Fibroblast of lung (primary cell): ENCODE results near the gene CCDC57. TPM values are rescaled to one million over a fixed set of nuclear protein-coding genes. Genes with fewer than 3 reads are reported as not detected.

Experiments
- DNase-seq, 2 donors: peaks; one replicate each; pipeline versions ENCODE4 v3.0.0 to v3.0.0-alpha.2; 2010; ENCODE audit warnings: low read depth in 2 of 2
- H2AFZ ChIP-seq: 2 replicates; pipeline ENCODE4 v1.5.1; 2012; ENCODE audit warnings: low read length, control low read depth, inconsistent platforms
- H3K27ac ChIP-seq: 2 replicates; pipeline ENCODE4 v1.5.1; 2011; ENCODE audit warnings: low read length, control low read depth; ENCODE audit not compliant: insufficient read depth
- H3K27me3 ChIP-seq: 2 replicates; pipeline ENCODE4 v1.5.1; 2011; ENCODE audit warnings: mild to moderate bottlenecking, low read length; ENCODE audit not compliant: control insufficient read depth, insufficient read depth
- H3K36me3 ChIP-seq: 2 replicates; pipeline ENCODE4 v1.5.1; 2011; ENCODE audit warnings: low read length; ENCODE audit not compliant: control insufficient read depth, insufficient read depth
- H3K4me1 ChIP-seq: 2 replicates; pipeline ENCODE4 v1.5.1; 2011; ENCODE audit warnings: low read length; ENCODE audit not compliant: control insufficient read depth, insufficient read depth; ENCODE audit errors: extremely low read depth
- H3K4me2 ChIP-seq: 2 replicates; pipeline ENCODE4 v1.5.1; 2011; ENCODE audit warnings: low read length, control low read depth; ENCODE audit not compliant: insufficient read depth; ENCODE audit errors: extremely low read depth
- H3K4me3 ChIP-seq, 4 experiments: fragments of 200-600 bp in 1 of 4; sonication (generic) in 1 of 4; replicated peaks in 1 of 4; 2 replicates each; pipeline ENCODE4 v1.5.1; 2011 to 2016; ENCODE audit warnings: low read length in 4 of 4, low read depth in 3 of 4, mild to moderate bottlenecking in 3 of 4, control low read depth in 2 of 4, inconsistent platforms in 1 of 4, mixed read lengths in 1 of 4; ENCODE audit not compliant: insufficient read depth in 1 of 4; ENCODE audit errors: control extremely low read depth in 1 of 4
- H3K79me2 ChIP-seq: 2 replicates; pipeline ENCODE4 v1.5.1; 2012; ENCODE audit warnings: mild to moderate bottlenecking, low read length, inconsistent platforms; ENCODE audit not compliant: control insufficient read depth, insufficient read depth
- H3K9ac ChIP-seq: 2 replicates; pipeline ENCODE4 v1.5.1; 2011; ENCODE audit warnings: mild to moderate bottlenecking, low read length, control low read depth; ENCODE audit not compliant: insufficient read depth
- H3K9me3 ChIP-seq: 2 replicates; pipeline ENCODE4 v1.5.1; 2012; ENCODE audit warnings: low read depth, low read length; ENCODE audit not compliant: control insufficient read depth, insufficient read depth
- H4K20me1 ChIP-seq: 2 replicates; pipeline ENCODE4 v1.5.1; 2011; ENCODE audit warnings: low read length; ENCODE audit not compliant: control insufficient read depth, insufficient read depth; ENCODE audit errors: extremely low read depth
- EZH2 ChIP-seq: IDR thresholded peaks from 2 replicates; pipeline ENCODE4 v1.5.1; 2012; ENCODE audit warnings: low read length, control low read depth, mild to moderate bottlenecking; ENCODE audit errors: missing control alignments
- polyA plus RNA-seq, 2 donors: library from polyadenylated mRNA; depleted of rRNA in 1 of 2; stranded (reverse) in 1 of 2; unstranded in 1 of 2; fragments of >200 nt; gene quantifications; 2 replicates each; pipeline ENCODE4 v1.2.1, GENCODE V29; 2011 to 2012; ENCODE audit warnings: missing spikeins in 1 of 2
- total RNA-seq: library from RNA; depleted of rRNA; stranded (reverse); fragments of >200 nt; gene quantifications from 2 replicates; pipeline ENCODE4 v1.2.1, GENCODE V29; 2014
- TF ChIP-seq, protein P1 (sequence below), 2 donors: IDR thresholded peaks in 1 of 2; conservative IDR thresholded peaks in 1 of 2; 1 replicate in 1 of 2; 2 replicates in 1 of 2; pipeline ENCODE4 v1.5.1; 2011 to 2012; ENCODE audit warnings: low read length in 2 of 2, control low read depth in 1 of 2, inconsistent platforms in 1 of 2, low read depth in 1 of 2, mild to moderate bottlenecking in 1 of 2

The CCDC57 gene
- total and polyA plus RNA-seq, 2 donors (not counting 1 experiment from before 2014, with no cell fraction given): 7.1 to 10.1 TPM

DNA sequence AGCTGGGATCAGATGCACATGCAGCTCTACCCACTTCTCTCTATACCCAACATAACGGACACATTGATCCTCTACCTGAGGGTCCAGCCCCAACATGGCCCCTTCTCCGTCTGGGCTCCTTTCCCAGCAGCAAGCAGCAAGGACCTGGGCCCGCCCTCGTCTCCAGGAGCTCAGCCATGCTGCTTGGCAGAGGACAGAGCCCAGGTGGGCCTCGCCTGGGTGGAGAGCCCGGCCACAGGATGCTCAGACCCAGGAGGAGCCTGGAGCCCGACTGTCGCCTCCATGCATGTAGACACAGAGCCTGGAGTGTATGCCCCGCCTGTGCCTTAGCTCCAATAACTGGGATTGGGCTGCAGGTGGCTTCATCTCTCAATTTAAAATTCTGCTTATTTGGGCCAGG is 57.0 kb downstream of the CCDC57 start:
- H3K27me3 ChIP-seq: no peaks in the 10 kb centered on the region
- H3K9me3 ChIP-seq: no peaks in the 10 kb centered on the region
- no peak overlapping the region for H3K4me3 ChIP-seq
- no peak overlapping the region for H3K9ac ChIP-seq
- no peak overlapping the region for H3K27ac ChIP-seq
- H4K20me1 ChIP-seq: no peaks in the 10 kb centered on the region
- no peaks in the 10 kb centered on the region for H3K4me1 ChIP-seq
- no peak overlapping the region for H2AFZ ChIP-seq
- no peak for TF ChIP-seq EZH2
- TF ChIP-seq, protein P1, sequence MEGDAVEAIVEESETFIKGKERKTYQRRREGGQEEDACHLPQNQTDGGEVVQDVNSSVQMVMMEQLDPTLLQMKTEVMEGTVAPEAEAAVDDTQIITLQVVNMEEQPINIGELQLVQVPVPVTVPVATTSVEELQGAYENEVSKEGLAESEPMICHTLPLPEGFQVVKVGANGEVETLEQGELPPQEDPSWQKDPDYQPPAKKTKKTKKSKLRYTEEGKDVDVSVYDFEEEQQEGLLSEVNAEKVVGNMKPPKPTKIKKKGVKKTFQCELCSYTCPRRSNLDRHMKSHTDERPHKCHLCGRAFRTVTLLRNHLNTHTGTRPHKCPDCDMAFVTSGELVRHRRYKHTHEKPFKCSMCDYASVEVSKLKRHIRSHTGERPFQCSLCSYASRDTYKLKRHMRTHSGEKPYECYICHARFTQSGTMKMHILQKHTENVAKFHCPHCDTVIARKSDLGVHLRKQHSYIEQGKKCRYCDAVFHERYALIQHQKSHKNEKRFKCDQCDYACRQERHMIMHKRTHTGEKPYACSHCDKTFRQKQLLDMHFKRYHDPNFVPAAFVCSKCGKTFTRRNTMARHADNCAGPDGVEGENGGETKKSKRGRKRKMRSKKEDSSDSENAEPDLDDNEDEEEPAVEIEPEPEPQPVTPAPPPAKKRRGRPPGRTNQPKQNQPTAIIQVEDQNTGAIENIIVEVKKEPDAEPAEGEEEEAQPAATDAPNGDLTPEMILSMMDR (conservative IDR thresholded peaks at IDR 0.05 in 1 of 2, IDR thresholded peaks at IDR 0.05 in 1 of 2; ENCODE audit: low read depth in 1 of 2, low read length in 2 of 2): no peak
- no peaks in the 10 kb centered on the region for H3K79me2 ChIP-seq
- no peak for DNase-seq
- no peak overlapping the region for H3K4me2 ChIP-seq
- peaks cover 10% of the 10 kb centered on the region for H3K36me3 ChIP-seq

DNA sequence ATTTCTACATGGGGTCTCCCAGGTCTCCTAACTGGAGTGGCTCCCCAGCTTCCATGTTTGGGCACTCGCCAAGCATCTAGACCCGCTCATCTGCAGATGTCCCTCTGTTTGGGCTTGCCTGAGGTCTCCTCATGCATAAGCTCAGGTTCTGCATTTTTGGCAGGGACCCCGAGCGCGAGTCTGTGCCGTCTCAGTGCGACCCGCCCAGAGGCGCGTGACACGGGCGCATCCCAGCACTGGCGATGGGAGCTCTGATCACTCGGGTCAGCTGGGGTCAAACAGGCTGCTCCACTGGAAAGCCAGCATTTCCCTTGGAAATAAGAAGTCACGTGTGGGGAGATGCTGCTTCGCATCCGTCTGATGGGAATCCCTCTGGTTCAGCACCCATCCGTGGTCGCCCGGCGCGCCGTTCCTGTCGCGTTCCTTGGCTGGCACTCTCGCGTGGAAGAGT is 57.7 kb downstream of the CCDC57 start:
- H3K9ac ChIP-seq: no peak overlapping the region
- no peaks in the 10 kb centered on the region for H3K4me1 ChIP-seq
- peaks cover 10% of the 10 kb centered on the region for H3K36me3 ChIP-seq
- H3K4me2 ChIP-seq: no peak overlapping the region
- H4K20me1 ChIP-seq: no peaks in the 10 kb centered on the region
- no peaks in the 10 kb centered on the region for H3K9me3 ChIP-seq
- H3K27ac ChIP-seq: no peak overlapping the region
- H3K79me2 ChIP-seq: no peaks in the 10 kb centered on the region
- H2AFZ ChIP-seq: no peak overlapping the region
- DNase-seq: no peak
- no peak overlapping the region for H3K4me3 ChIP-seq
- no peaks in the 10 kb centered on the region for H3K27me3 ChIP-seq
- TF ChIP-seq EZH2: no peak
- TF ChIP-seq, protein P1 (conservative IDR thresholded peaks at IDR 0.05 in 1 of 2, IDR thresholded peaks at IDR 0.05 in 1 of 2; ENCODE audit: low read depth in 1 of 2, low read length in 2 of 2): no peak

DNA sequence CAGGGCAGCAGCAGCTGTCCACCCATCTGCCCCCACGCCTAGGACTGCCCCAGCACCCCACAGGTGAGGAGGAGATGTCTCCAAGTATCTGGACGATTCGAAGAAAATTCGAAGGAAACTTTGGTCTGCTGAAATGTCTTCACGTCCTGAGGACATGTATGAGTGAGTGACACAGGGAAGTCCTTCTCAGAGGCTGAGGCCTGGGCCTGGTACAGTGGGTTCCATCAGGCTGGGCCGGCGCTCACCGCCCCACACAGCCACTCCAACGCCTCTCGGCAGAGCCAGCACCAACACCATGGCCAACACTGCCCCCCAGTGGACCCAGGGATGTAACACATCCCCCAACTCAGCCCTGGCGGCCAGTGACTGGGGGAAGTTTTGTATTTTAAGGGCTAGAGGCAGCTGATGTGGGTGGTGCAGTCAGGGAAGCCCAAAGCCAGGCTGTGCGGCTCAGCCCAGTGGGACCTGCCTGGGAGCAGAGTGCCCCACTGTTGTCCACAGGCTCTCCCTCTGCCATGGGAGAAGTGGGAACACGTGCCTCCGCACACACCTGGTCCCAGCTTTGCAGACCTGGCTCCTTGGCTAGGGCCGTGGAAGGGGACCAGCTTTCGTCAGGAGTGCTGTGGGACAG is 58.8 kb downstream of the CCDC57 start:
- Histone ChIP-seq H3K4me3 (no peak overlapping the region), H3K27ac (no peak overlapping the region), H4K20me1 (no peaks in the 10 kb centered on the region), H3K27me3 (no peaks in the 10 kb centered on the region), H3K79me2 (no peaks in the 10 kb centered on the region), H3K9me3 (no peaks in the 10 kb centered on the region), H3K36me3 (peaks cover 10% of the 10 kb centered on the region), H2AFZ (no peak overlapping the region), H3K4me1 (no peaks in the 10 kb centered on the region), H3K9ac (no peak overlapping the region), H3K4me2 (no peak overlapping the region)
- peak; percentile 36 to 73 for DNase-seq
- TF ChIP-seq, protein P1 (conservative IDR thresholded peaks at IDR 0.05 in 1 of 2, IDR thresholded peaks at IDR 0.05 in 1 of 2; ENCODE audit: low read depth in 1 of 2, low read length in 2 of 2): peak; percentile 82 to 84
- no peak for TF ChIP-seq EZH2
